HepG2 (cell line): Measurements from ENCODE around the gene PARD3. TPM values are rescaled to one million over a fixed set of nuclear protein-coding genes. Genes with fewer than 3 reads are reported as not detected.
A peak's percentile ranks its signal among the peaks of the same experiment; 100 is the strongest.

Experiments
- ASH2L ChIP-seq: fragments of 300-600, 200-600 bp; sonication (generic); IDR thresholded peaks from 2 replicates; pipeline ENCODE4 v1.7.0; 2017; ENCODE audit warnings: low read depth, mild to moderate bottlenecking, moderate library complexity, mixed read lengths, low read length; ENCODE audit not compliant: insufficient read length
- FIP1L1 ChIP-seq: fragments of 200-400 bp; formaldehyde crosslinking; IDR thresholded peaks from 2 replicates; pipeline ENCODE4 v1.6.1; 2018; ENCODE audit warnings: low read depth, mild to moderate bottlenecking, low read length, moderate library complexity, borderline replicate concordance; ENCODE audit not compliant: insufficient read depth
- FOXP4 ChIP-seq: sonication (generic); formaldehyde crosslinking; IDR thresholded peaks from 2 replicates; pipeline ENCODE4 v1.4.0; 2020; ENCODE audit warnings: missing genetic modification reagents
- GLI4 ChIP-seq: sonication (generic); formaldehyde crosslinking; IDR thresholded peaks from 2 replicates; pipeline ENCODE4 v1.5.1; 2020; ENCODE audit warnings: missing genetic modification reagents, mild to moderate bottlenecking, moderate library complexity, borderline replicate concordance
- PHB2 ChIP-seq: fragments of 450-650 bp; IDR thresholded peaks from 2 replicates; pipeline ENCODE4 v1.6.1; 2018; ENCODE audit not compliant: partially characterized antibody
- PHF21A ChIP-seq: sonication (generic); formaldehyde crosslinking; IDR thresholded peaks from 2 replicates; pipeline ENCODE4 v1.5.0; 2020; ENCODE audit warnings: mild to moderate bottlenecking, missing genetic modification reagents
- RARA ChIP-seq: IDR thresholded peaks from 2 replicates; pipeline ENCODE4 v1.6.1; 2016; ENCODE audit warnings: missing genetic modification reagents, missing compliant biosample characterization
- RBM22 ChIP-seq: fragments of 200-400 bp; formaldehyde crosslinking; optimal IDR thresholded peaks from 2 replicates; pipeline ENCODE3; 2017; ENCODE audit warnings: mild to moderate bottlenecking, low read length, moderate library complexity
- RBM39 ChIP-seq: fragments of 200-400 bp; formaldehyde crosslinking; IDR thresholded peaks from one replicate; pipeline ENCODE4 v1.6.1; 2018; ENCODE audit warnings: antibody characterized with exemption, mild to moderate bottlenecking, low read depth, low read length; ENCODE audit not compliant: poor library complexity, severe bottlenecking
- ZNF18 ChIP-seq: sonication (generic); formaldehyde crosslinking; IDR thresholded peaks from 2 replicates; pipeline ENCODE4 v1.8.0; 2022; ENCODE audit warnings: mild to moderate bottlenecking, missing genetic modification reagents; ENCODE audit not compliant: insufficient replicate concordance
- ZNF318 ChIP-seq: sonication (generic); formaldehyde crosslinking; IDR thresholded peaks from 2 replicates; pipeline ENCODE4 v1.4.0; 2020; ENCODE audit warnings: mild to moderate bottlenecking, missing genetic modification reagents
- ZNF605 ChIP-seq: sonication (generic); formaldehyde crosslinking; IDR thresholded peaks from 2 replicates; pipeline ENCODE4 v1.8.0; 2022; ENCODE audit warnings: mild to moderate bottlenecking, missing genetic modification reagents
- ZXDC ChIP-seq: sonication (generic); formaldehyde crosslinking; IDR thresholded peaks from 2 replicates; pipeline ENCODE4 v1.5.0; 2020; ENCODE audit warnings: mild to moderate bottlenecking, missing genetic modification reagents
- polyA plus RNA-seq, 8 experiments: library from polyadenylated mRNA; depleted of rRNA in 3 of 8; stranded (reverse) in 7 of 8; unstranded in 1 of 8; fragments of >200 nt; fragmentation: Illumina TruSeq in 4 of 8; extraction: Trizol in 4 of 8; gene quantifications; 2 replicates each; pipeline versions ENCODE4 v1.2.1 to v1.2.3, GENCODE V29; 2011 to 2016; ENCODE audit warnings: low read depth in 4 of 8, missing spikeins in 1 of 8, mixed read lengths in 1 of 8; ENCODE audit not compliant: insufficient read depth in 1 of 8
- total RNA-seq, 5 experiments: library from RNA; depleted of rRNA; stranded (reverse); fragments of >200 nt; fragmentation: Illumina TruSeq; extraction: Trizol; gene quantifications; 2 replicates each; pipeline ENCODE4 v1.2.3, GENCODE V29; 2016; ENCODE audit warnings: low read depth in 1 of 5

PARD3 gene
- total and polyA plus RNA-seq, 2 of the 13 experiments (the other 11 are each of a cell fraction or from before 2014, with no cell fraction given): 40.9 to 60.0 TPM

GRCh38 chr10:34813626-34814222 is 1.4 kb downstream of the PARD3 start (continued):
- TF ChIP-seq ZNF318 (CRISPR knock-in tag): no peak
- peak; percentile 65; the same call in 1 of the 2 replicates for TF ChIP-seq ZNF605 (CRISPR knock-in tag)
- TF ChIP-seq PHB2: no peak
- 0 out of 2 replicates have a peak, but pooled peaks have one; percentile 39 for TF ChIP-seq ZXDC (CRISPR knock-in tag)
- TF ChIP-seq GLI4 (CRISPR knock-in tag): no peak
- TF ChIP-seq ASH2L: no peak
- TF ChIP-seq ZNF18 (CRISPR knock-in tag): no peak
- TF ChIP-seq RBM39: no peak
- 0 out of 2 replicates have a peak, but pooled peaks have one; percentile 8 for TF ChIP-seq PHF21A
- no peak for TF ChIP-seq RBM22
- no peak for TF ChIP-seq RARA (CRISPR knock-in tag)
- TF ChIP-seq FIP1L1: no peak
- 0 out of 2 replicates have a peak, but pooled peaks have one; percentile 24 for TF ChIP-seq FOXP4 (CRISPR knock-in tag)
